ENCODE data around the gene PTPA. TPM values are rescaled to one million over a fixed set of nuclear protein-coding genes. Genes with fewer than 3 reads are reported as not detected.
"Not testable (repeated sequence)": the region's sequence is repeated elsewhere in the genome, so short reads cannot be mapped to it uniquely, and the experiment has no call there.

The PTPA gene
- total and polyA plus RNA-seq, 7 donors: 54.1 to 110 (median 97.9) TPM

DNA sequence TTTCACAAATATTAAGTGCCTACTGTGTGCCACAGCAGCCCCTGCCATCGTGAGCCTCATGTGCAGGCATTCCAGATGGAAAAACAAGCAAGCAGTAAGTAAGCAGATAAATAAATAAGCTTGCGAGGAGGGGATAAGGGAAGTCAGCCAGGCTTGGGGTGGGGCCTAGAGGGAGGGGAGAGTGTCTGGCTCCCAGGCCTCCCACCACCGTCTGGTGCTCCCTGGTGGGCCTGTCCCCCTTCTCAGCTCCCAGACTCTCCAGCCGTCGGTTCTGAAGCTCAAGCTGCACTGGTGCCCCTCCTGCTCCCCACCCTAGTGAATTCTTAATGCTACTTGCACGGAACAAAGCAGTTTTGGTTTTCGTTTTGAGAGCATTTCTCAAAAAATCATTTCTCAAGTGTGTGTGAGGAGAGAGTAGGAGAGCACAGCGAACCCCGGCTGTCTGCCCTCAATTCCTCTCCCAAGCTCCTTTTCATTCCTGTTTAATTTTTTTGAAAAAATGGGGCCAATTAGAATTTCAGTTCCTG lies 73.4 kb downstream of the PTPA start:
- DNase-seq (no peak), ATAC-seq (no peak)
- intact Hi-C loops (cut with DNase I): no loop called here
- H3K4me1 ChIP-seq: no peaks in the 10 kb centered on the region
- no peak overlapping the region for H3K27ac ChIP-seq
- H3K36me3 ChIP-seq (ENCODE audit: insufficient read depth in 1 of 2, low read depth in 1 of 2): no peaks in the 10 kb centered on the region
- TF ChIP-seq, protein P1, sequence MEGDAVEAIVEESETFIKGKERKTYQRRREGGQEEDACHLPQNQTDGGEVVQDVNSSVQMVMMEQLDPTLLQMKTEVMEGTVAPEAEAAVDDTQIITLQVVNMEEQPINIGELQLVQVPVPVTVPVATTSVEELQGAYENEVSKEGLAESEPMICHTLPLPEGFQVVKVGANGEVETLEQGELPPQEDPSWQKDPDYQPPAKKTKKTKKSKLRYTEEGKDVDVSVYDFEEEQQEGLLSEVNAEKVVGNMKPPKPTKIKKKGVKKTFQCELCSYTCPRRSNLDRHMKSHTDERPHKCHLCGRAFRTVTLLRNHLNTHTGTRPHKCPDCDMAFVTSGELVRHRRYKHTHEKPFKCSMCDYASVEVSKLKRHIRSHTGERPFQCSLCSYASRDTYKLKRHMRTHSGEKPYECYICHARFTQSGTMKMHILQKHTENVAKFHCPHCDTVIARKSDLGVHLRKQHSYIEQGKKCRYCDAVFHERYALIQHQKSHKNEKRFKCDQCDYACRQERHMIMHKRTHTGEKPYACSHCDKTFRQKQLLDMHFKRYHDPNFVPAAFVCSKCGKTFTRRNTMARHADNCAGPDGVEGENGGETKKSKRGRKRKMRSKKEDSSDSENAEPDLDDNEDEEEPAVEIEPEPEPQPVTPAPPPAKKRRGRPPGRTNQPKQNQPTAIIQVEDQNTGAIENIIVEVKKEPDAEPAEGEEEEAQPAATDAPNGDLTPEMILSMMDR (IDR thresholded peaks at IDR 0.05): no peak
- H3K9me3 ChIP-seq: no peaks in the 10 kb centered on the region
- H3K27me3 ChIP-seq (ENCODE audit: insufficient read depth in 3 of 3, low read length in 2 of 3): no peaks in the 10 kb centered on the region
- H3K4me3 ChIP-seq: no peak overlapping the region
- 66 to 69% (median 68%) methylated on average over 9 of the region's 9 CpGs for WGBS, 3 donors

- no peaks in the 10 kb centered on the region for H3K36me3 ChIP-seq (ENCODE audit: insufficient read depth in 1 of 2, low read depth in 1 of 2)
- 91 to 93% (median 92%) methylated on average over 6 of the region's 6 CpGs for WGBS, 3 donors
- no peak for DNase-seq
- TF ChIP-seq, protein P1 (IDR thresholded peaks at IDR 0.05): no peak
- H3K4me1 ChIP-seq: no peaks in the 10 kb centered on the region
- no peak for ATAC-seq
- no peaks in the 10 kb centered on the region for H3K9me3 ChIP-seq
- H3K27me3 ChIP-seq (ENCODE audit: insufficient read depth in 3 of 3, low read length in 2 of 3): no peaks in the 10 kb centered on the region
- no peak overlapping the region for H3K4me3 ChIP-seq
- no peak overlapping the region for H3K27ac ChIP-seq
- intact Hi-C loops (cut with DNase I): no loop called here
These were observed 74.2 kb downstream of the PTPA start for GRCh38 chr9:129185402-129185801.

DNA sequence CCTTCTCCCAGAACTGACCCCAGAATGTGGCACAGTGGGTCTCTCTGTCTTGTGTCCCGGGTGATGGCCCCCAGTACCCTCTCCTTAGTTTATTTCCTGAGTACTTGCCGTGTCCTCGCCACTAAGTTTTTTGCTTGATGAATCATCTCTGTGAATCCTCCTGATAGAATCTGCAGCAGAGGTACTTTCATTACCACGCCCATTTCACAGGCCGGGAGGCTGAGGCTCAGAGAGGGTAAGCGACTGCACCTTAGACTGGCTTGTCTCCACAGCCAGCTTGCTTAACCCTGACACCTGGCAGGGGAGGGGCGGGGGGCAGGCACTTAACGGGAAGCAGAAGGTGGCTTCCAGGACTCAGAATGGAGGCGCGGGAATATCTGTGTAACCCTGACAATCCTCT lies 74.8 kb downstream of the PTPA start:
- Histone ChIP-seq H3K27me3 (ENCODE audit: insufficient read depth in 3 of 3, low read length in 2 of 3) (no peaks in the 10 kb centered on the region), H3K36me3 (ENCODE audit: insufficient read depth in 1 of 2, low read depth in 1 of 2) (no peaks in the 10 kb centered on the region), H3K4me3 (no peak overlapping the region), H3K9me3 (no peaks in the 10 kb centered on the region), H3K27ac (no peak overlapping the region), H3K4me1 (no peaks in the 10 kb centered on the region)
- ATAC-seq: no peak
- DNase-seq: no peak
- intact Hi-C loops (cut with DNase I): no loop called here
- TF ChIP-seq, protein P1 (IDR thresholded peaks at IDR 0.05): no peak
- 76 to 82% (median 81%) methylated on average over 10 of the region's 10 CpGs for WGBS, 3 donors

- no peak for DNase-seq
- ATAC-seq: no peak
- TF ChIP-seq, protein P1 (IDR thresholded peaks at IDR 0.05): no peak
- no peak overlapping the region for H3K4me3 ChIP-seq
- intact Hi-C loops (cut with DNase I): no loop called here
- H3K4me1 ChIP-seq: no peaks in the 10 kb centered on the region
- WGBS, 3 donors: 80 to 97% (median 86%) methylated on average over 1 of the region's 1 CpG
- no peaks in the 10 kb centered on the region for H3K9me3 ChIP-seq
- no peaks in the 10 kb centered on the region for H3K36me3 ChIP-seq (ENCODE audit: insufficient read depth in 1 of 2, low read depth in 1 of 2)
- H3K27me3 ChIP-seq (ENCODE audit: insufficient read depth in 3 of 3, low read length in 2 of 3): no peaks in the 10 kb centered on the region
- H3K27ac ChIP-seq: no peak overlapping the region
These were observed 75.8 kb downstream of the PTPA start for GRCh38 chr9:129187042-129187441.

GRCh38 chr9:129189971-129190370 lies 78.8 kb downstream of the PTPA start:
- not testable (repeated sequence) for DNase-seq
- WGBS, 3 donors: 93 to 95% (median 94%) methylated on average over 8 of the region's 8 CpGs

More at GRCh38 chr9:129189971-129190370, 78.8 kb downstream of the PTPA start:
- H3K4me1 ChIP-seq; intact Hi-C loops (cut with DNase I); H3K36me3 ChIP-seq (ENCODE audit: insufficient read depth in 1 of 2, low read depth in 1 of 2); H3K27ac ChIP-seq; H3K27me3 ChIP-seq (ENCODE audit: insufficient read depth in 3 of 3, low read length in 2 of 3); H3K9me3 ChIP-seq; ATAC-seq; H3K4me3 ChIP-seq: not testable (repeated sequence)

All from psoas muscle (tissue), 8 donors.